HG03159 (cell line): ENCODE measurements around the gene TRAPPC6A.

Source experiments
- ATAC-seq: cut with Tn5 transposase; IDR thresholded peaks from one replicate; pipeline ENCODE4 v1.9.1; 2021; ENCODE audit warnings: mild to moderate bottlenecking, moderate library complexity; ENCODE audit not compliant: unreplicated experiment

The TRAPPC6A gene

DNA sequence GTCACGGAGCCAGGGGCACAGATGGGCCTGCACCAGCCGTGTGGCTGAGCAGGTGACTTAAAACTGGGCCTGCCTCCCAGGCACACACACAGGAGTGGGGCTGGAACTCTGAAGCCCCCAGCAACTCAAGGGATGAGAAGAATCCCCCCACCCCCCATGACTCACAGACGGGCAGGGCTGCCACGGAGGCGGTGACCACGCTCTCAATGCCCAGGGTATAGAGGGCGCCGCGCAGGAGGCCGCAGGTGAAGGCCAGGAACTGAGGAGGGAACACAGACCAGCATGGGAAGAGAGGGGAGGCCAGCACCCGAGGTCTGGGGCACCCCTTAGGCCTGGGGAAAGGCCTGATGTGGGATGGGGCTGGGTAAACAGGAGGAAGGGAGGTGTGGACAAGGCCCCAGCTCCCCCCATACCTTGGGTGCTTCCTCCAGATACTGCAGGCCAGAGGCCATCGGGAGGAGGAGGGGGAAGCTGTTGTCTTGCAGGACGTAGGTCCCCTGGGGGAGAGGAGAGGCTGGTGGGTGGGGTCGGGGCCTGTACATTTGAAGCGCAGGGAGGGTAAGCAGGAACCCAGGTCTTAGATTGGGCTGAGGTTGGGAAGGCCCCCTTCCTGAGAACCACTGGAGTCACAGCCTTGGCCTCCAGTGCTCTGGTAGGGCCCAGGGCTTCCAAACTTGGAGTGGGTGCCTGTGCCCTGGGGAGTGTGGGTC lies 14.1 kb downstream of the TRAPPC6A start:
- ATAC-seq: no peak

- no peak for ATAC-seq
Observed at GRCh38 chr19:45163156-45163555, 14.9 kb downstream of the TRAPPC6A start.

DNA sequence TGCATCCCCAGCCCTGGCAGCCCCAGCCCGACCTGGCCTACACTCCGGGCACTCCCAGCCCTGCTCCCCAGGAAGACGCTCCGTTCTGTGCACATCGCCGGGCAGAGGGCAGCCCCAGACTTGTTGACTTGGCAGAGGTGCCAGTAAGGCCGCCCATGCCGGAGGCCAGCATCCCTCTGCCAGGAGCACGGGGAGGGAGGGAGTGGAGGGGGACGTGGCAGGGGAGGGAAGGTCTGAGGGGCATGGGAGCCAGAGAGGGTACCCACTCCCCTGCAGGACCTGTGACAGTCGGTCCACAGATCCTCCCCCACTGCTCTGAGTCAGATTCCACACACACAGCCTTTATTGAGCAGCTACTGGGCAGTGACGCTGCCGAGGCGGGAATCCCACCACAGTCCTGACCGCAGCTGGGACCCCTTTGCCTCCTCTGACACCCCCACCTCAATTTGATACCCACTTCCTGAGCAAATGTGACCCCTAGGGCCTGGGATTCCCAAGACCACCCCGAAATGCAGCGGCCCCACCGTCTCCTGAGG lies 15.4 kb downstream of the TRAPPC6A start:
- no peak for ATAC-seq

GRCh38 chr19:45161738-45162607 lies 16.1 kb downstream of the TRAPPC6A start:
- ATAC-seq: no peak

DNA sequence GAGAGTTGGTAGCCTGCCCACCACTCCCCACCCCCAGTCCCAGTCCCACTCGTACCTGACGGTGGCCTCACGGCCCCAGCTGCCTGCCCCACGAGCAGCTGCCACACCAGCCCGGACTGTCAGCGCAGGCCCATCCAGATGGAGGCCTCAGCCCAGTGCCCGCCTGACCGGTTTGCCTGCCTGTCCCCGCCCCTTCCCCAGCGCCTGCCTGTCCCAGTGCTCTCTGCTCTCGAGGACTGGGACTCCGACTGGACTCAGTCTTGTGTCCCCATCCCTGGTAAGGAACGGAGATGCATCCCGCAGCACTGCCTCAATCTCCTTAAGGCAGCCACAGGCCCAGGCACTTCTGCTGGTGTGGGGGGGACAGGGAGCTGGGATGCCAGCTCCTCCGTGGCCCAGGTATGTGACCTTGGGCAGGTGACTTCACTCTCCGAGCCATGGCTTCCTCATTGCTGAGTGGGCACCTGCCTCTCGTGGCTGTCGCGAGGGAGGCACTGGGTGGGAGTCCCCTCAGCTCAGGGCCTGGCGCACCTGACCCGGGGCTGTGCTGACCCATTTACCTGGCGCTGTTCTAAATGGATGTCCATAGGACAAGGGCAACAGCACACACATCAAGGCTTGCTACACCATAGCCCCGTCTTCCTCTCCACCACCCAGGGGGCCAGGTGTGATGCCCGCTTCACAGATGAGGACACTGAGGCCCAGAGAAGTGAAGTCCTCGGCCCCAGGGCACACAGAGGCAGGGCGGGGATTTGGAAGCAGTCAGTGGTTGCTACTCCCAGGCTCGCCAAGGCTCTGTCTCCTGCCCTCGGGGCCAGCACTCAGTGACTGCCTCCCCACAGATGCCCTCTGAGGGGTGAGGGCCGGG lies 16.9 kb downstream of the TRAPPC6A start, which contains the start of gene NKPD1:
Gene NKPD1, minus strand, starts transcription at position 113 of the 868 bp plus-strand sequence. CDS start 832 bp downstream, outside the sequence.
- no peak for ATAC-seq

- ATAC-seq: no peak
Observed at GRCh38 chr19:45159971-45160324, 18.1 kb downstream of the TRAPPC6A start.

- ATAC-seq: no peak
Observed at GRCh38 chr19:45159210-45159970, 18.6 kb downstream of the TRAPPC6A start.

DNA sequence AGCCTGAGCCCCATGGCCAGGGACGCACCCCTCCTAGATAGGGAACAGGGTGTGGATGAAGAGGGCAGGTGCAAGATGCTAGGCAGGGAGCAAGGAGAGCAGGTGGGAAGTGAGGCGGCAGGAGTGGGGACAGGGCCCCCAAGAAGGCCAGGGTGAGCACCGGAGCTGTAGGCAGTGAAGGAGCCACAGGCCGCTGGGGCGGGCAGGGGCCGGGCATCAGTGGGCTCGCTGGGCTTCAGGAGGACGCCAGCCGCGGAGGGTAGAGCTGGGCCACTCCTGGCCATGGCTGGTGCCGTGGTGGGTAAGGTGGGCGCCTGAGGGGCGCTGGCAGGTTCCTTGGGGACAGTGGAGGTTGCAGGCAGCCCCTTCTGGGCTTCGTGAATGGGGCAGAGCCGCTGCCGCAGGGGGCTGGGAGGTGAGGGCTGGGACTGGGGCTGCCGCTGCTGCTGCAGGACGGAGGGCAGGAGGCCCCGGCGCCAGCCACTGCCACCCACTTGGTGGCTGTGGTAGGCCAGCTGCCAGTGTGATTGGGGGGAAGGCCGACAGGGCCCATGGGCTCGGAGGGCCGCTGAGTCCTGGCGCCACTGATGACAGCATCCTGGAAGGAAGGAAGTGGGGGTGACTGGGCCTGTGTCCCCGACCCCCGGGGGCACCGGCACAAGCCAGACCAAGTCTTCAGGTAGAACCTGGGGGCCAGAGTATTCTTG lies 19.4 kb downstream of the TRAPPC6A start:
- no peak for ATAC-seq

- no peak for ATAC-seq
Observed at GRCh38 chr19:45156751-45157150, 21.3 kb downstream of the TRAPPC6A start.

DNA sequence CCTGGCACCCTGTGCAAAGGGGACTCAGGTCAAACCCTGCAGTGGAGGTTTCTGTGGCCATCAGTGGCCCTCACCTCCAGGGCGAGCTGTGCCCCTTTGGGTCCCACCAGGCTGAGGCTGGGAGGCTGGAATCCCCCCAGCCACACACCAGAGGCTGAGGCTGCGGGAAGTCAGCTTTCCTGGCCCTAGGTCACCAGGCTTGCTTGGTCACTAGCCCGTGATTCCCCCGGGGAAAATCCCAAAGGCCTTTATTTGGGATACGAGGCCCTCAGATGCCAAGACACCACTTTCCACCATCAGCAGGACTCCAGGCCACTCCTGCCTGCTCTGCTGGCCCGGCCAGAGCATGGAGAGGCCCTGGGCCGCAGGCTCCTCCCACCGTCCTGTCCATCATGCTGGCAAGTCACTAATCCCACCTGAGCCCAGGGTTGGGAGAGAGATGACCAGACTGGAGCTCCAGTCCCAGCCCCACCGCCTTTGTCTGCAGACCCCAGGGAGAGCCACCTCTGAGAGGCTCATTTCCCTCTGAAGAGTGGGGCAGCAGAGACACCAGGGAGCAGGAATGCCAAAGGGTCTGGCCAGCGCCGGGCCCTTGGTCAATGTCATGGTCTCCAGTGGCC lies 21.9 kb downstream of the TRAPPC6A start:
- no peak for ATAC-seq

DNA sequence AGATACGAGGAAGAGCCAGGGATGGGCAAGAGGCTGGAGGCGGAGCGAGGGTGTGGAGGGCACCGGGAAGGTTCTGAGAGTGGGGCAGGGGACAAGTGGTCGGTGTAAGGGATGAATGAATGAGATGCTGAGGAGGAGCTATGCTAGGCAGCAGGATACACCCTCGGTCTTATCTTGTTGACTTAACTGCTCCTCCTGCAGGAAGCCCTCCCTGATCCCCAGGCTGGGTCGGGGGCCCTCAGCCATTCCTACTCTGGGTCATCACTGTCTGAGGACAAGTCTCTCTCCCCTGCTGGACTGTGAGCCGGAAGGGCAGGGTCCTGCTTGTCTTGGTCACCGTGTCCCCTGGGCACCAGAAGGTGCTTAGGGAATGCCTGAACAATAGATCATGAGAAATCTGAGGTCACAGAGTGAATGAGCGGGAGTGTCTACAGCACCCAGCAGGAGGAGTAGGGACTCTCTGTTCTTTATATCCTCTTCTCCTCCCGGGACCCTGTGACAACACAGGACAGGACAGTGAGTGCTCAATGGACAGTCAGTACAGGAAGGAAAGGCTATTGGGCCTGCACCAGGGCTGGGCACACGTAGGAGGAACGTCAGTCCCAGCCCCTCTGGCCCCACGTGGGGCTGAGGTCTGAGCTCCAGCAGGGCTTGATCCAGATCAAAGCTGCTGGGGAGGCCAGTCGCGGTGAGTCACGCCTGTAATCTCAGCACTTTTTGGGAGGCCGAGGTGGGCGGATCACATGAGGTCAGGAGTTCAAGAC lies 23.8 kb downstream of the TRAPPC6A start:
- ATAC-seq: no peak

- ATAC-seq: no peak
Observed at GRCh38 chr19:45153339-45154063, 24.5 kb downstream of the TRAPPC6A start.

DNA sequence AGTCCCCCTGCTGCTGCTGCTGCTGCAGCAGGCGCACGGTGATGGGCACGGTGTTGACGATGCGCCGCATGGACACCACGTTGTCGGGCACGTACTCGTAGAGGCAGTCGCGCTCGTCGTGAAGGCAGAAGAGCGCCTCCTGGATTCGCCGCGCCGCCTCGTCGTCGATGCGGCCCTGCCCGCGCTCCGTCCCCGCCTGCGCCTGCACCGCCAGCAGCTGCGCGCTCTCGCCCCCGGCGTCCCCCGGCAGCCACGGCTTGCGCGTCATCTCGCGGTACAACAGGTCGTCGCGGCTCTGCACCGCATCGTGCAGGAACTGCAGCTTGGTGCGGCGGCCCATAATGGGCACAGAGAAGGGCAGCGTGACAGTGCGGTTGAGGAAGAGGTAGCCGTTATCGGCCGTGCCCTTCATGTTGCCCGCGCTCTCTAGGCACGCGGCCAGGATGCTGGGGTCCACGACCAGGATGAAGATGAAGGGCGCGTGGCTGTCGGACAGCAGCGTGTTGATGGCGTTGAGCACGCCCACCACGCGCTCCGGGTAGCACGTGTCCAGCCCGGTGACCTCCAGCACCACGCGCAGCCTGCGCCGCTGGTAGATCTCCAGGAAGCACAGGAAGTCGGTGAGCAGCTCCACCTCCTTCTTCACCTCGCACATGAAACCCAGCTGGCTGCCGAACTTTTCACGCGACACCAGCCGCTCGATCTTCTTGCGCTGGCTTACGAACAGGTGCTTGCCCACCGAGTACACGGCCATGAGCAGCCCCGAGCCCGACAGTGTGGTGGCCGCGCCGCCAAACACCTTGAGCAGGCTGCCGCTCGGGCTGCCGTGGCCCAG lies 25.3 kb downstream of the TRAPPC6A start:
- ATAC-seq: no peak

DNA sequence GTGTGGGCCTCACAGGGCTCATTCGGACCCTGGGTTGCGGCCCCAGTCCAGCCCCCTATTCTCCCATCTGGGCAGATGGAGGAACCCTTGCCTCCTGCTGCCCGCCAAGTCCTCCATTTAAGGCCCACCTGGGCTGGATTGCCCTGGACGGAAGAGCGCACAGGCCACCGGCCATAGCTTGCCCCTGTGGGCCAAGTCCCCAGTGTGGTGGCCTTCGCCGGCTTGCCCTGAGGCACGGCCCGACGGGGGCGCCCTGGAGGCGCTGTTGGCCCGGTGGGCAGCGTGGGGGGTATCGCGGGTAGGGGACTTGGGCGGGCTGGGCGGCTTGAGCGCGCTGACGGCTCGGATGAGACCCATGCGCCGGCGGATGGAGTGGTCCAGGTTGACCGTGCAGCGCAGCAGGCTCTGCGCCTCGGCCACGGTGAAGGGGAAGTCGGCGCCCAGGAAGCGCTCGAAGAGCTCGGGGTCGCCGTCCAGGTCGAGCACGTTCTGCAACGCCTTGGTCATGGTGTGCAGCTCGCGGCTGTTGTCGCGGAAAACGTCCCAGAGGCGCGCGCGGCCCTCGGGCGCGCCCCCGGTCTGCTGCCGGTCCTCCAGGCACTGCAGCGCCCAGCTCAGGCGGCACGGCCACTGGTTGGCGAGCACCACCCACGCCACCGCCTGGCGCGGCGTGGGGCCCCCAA lies 26.1 kb downstream of the TRAPPC6A start:
- ATAC-seq: no peak

- no peak for ATAC-seq
Observed at GRCh38 chr19:45151320-45151719, 26.7 kb downstream of the TRAPPC6A start.

GRCh38 chr19:45150751-45151281 lies 27.2 kb downstream of the TRAPPC6A start:
- no peak for ATAC-seq
